ENCODE measurements around the gene CEP85L. TPM values are rescaled to one million over a fixed set of nuclear protein-coding genes. Genes with fewer than 3 reads are reported as not detected.
A peak's percentile ranks its signal among the peaks of the same experiment; 100 is the strongest.

Gene CEP85L
- total and polyA plus RNA-seq, 2 of the 4 experiments (the other 2 are of a cell fraction): 2.3 to 25.6 TPM

DNA sequence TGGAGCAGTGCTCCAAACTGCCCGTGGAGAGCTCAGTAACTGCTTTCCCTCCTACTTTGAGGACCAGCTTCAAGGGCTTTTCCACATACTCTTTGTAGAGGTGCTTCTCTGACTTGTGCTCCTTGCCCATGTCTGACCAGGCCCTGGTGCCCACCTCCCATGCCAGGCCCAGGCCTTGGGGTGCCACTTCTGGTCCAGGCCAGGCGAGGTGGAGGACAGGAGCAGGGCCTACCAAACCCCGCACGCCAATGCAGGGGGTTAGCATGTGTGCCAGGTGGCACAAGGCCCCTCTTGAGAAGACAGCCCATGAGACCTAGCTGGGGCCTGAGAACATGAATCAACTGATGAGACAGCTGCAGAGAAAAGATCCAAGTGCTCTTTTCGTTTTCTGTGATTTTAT, 150.3 kb downstream of the CEP85L start:
- 100% methylated on average over 2 of the region's 5 CpGs; no CpG with 5 or more reads in 1 of the 2 experiments for WGBS, 2 experiments (ENCODE audit: extremely low coverage in 2 of 2, insufficient read length in 1 of 2)
- H4K91ac ChIP-seq (ENCODE audit: insufficient read depth, low read depth, low read length): no peak overlapping the region
- peak overlapping the region; percentile 35 for H2AK9ac ChIP-seq (replicated peaks; ENCODE audit: low read depth, low read length, poor library complexity)
- BruUV-seq (replicated peaks): no TSS peak
- H3K56ac ChIP-seq (ENCODE audit: extremely low read depth, insufficient read depth, low read length): no peak overlapping the region
- H3K4me1 ChIP-seq (ENCODE audit: control insufficient read depth, insufficient read depth, low read length): peaks cover 3% of the 10 kb centered on the region
- H3K9me1 ChIP-seq (ENCODE audit: insufficient read depth, low read length): no peaks in the 10 kb centered on the region; the same call in 1 of the 2 replicates
- no peak overlapping the region for H3K23ac ChIP-seq (ENCODE audit: low read depth, low read length)
- dilution Hi-C loops (cut with HindIII; ENCODE audit: low sequenced_read_pairs, unreplicated experiment) (no loop called here), intact Hi-C loops (cut with micrococcal nuclease) (no loop called here), in situ Hi-C loops (cut with MboI; ENCODE audit: low sequenced_read_pairs) (loop anchor here (5.0 kb wide), 1 partner anchor 214 kb away; no protein-coding TSS in a partner anchor)
- H3K79me1 ChIP-seq (ENCODE audit: low read depth in 1 of 2, low read length in 2 of 2): peaks cover 3 to 8% of the 10 kb centered on the region in 2 experiments; a peak in 2 of 4 replicates
- no peak overlapping the region for H2AK5ac ChIP-seq (ENCODE audit: low read depth, low read length)
- H3K14ac ChIP-seq (replicated peaks; ENCODE audit: low read depth, low read length): no peak overlapping the region
- no peak overlapping the region for H3K4me2 ChIP-seq (ENCODE audit: low read depth, low read length)
- H4K5ac ChIP-seq (ENCODE audit: low read depth, low read length): no peak overlapping the region
- H2BK5ac ChIP-seq (ENCODE audit: low read depth, low read length, poor library complexity, severe bottlenecking): no peak overlapping the region
- no peaks in the 10 kb centered on the region for H3K9me3 ChIP-seq (ENCODE audit: control insufficient read depth, insufficient read depth, low read length)
- H3K9ac ChIP-seq (ENCODE audit: low read depth, low read length): no peak overlapping the region
- no peak overlapping the region for H3K4me3 ChIP-seq (ENCODE audit: insufficient read depth, low read depth, low read length)
- H4K8ac ChIP-seq (ENCODE audit: low read depth in 2 of 2, low read length in 2 of 2): no peak overlapping the region
- H3K4ac ChIP-seq (ENCODE audit: low read depth, low read length): no peak overlapping the region
- ATAC-seq (ENCODE audit: low read depth) (no peak), DNase-seq (no peak)
- ChIA-PET CTCF (no interaction called here), POLR2A (ENCODE audit: unreplicated experiment) (no interaction called here)
- TF ChIP-seq SMC3 (IDR thresholded peaks at IDR 0.05; ENCODE audit: low read depth, low read length) (no peak), MXI1 (IDR thresholded peaks at IDR 0.05; ENCODE audit: borderline replicate concordance, low read depth, low read length) (no peak), CEBPB (IDR thresholded peaks at IDR 0.05; ENCODE audit: low read depth, low read length) (no peak), NFE2L2 (IDR thresholded peaks at IDR 0.05; ENCODE audit: low read depth, low read length) (no peak), RAD21 (IDR thresholded peaks at IDR 0.05; ENCODE audit: low read length) (no peak), RCOR1 (IDR thresholded peaks at IDR 0.05; ENCODE audit: insufficient replicate concordance, low read length) (no peak), BHLHE40 (IDR thresholded peaks at IDR 0.05; ENCODE audit: low read depth, low read length) (no peak), RFX5 (IDR thresholded peaks at IDR 0.05; ENCODE audit: low read depth, low read length) (no peak), FOS (IDR thresholded peaks at IDR 0.05; ENCODE audit: low read depth, low read length) (no peak), CHD1 (IDR thresholded peaks at IDR 0.05; ENCODE audit: low read depth, low read length) (no peak), MAFK (IDR thresholded peaks at IDR 0.05; ENCODE audit: low read depth, low read length) (no peak), POLR2A (IDR thresholded peaks at IDR 0.05; ENCODE audit: low read depth, low read length) (no peak), MAZ (IDR thresholded peaks at IDR 0.05; ENCODE audit: borderline replicate concordance, low read depth, low read length) (no peak)
- TF ChIP-seq, protein P1, sequence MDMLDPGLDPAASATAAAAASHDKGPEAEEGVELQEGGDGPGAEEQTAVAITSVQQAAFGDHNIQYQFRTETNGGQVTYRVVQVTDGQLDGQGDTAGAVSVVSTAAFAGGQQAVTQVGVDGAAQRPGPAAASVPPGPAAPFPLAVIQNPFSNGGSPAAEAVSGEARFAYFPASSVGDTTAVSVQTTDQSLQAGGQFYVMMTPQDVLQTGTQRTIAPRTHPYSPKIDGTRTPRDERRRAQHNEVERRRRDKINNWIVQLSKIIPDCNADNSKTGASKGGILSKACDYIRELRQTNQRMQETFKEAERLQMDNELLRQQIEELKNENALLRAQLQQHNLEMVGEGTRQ (IDR thresholded peaks at IDR 0.05; ENCODE audit: low read depth, low read length): no peak
- TF ChIP-seq, protein P2, sequence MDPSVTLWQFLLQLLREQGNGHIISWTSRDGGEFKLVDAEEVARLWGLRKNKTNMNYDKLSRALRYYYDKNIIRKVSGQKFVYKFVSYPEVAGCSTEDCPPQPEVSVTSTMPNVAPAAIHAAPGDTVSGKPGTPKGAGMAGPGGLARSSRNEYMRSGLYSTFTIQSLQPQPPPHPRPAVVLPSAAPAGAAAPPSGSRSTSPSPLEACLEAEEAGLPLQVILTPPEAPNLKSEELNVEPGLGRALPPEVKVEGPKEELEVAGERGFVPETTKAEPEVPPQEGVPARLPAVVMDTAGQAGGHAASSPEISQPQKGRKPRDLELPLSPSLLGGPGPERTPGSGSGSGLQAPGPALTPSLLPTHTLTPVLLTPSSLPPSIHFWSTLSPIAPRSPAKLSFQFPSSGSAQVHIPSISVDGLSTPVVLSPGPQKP (IDR thresholded peaks at IDR 0.05; ENCODE audit: borderline replicate concordance, low read depth, low read length): no peak
- TF ChIP-seq, protein P3, sequence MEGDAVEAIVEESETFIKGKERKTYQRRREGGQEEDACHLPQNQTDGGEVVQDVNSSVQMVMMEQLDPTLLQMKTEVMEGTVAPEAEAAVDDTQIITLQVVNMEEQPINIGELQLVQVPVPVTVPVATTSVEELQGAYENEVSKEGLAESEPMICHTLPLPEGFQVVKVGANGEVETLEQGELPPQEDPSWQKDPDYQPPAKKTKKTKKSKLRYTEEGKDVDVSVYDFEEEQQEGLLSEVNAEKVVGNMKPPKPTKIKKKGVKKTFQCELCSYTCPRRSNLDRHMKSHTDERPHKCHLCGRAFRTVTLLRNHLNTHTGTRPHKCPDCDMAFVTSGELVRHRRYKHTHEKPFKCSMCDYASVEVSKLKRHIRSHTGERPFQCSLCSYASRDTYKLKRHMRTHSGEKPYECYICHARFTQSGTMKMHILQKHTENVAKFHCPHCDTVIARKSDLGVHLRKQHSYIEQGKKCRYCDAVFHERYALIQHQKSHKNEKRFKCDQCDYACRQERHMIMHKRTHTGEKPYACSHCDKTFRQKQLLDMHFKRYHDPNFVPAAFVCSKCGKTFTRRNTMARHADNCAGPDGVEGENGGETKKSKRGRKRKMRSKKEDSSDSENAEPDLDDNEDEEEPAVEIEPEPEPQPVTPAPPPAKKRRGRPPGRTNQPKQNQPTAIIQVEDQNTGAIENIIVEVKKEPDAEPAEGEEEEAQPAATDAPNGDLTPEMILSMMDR (conservative IDR thresholded peaks at IDR 0.05; ENCODE audit: low read depth, low read length): no peak
- no peak overlapping the region for H2BK120ac ChIP-seq (ENCODE audit: low read depth, low read length)
- H4K20me1 ChIP-seq (ENCODE audit: insufficient read depth, low read length): no peaks in the 10 kb centered on the region
- H3K27ac ChIP-seq (ENCODE audit: insufficient read depth, low read length): no peak overlapping the region
- no peak overlapping the region for H2BK20ac ChIP-seq (ENCODE audit: low read depth, low read length)
- H3K18ac ChIP-seq (ENCODE audit: low read depth, low read length): peak overlapping the region; percentile 12; the same call in 1 of the 2 replicates
- H3K36me3 ChIP-seq (ENCODE audit: control insufficient read depth, insufficient read depth, low read length): peaks cover 6% of the 10 kb centered on the region; the same call in 1 of the 2 replicates
- no peak overlapping the region for H2BK15ac ChIP-seq (ENCODE audit: low read depth, low read length)
- H2AFZ ChIP-seq (replicated peaks; ENCODE audit: low read length, poor library complexity): no peak overlapping the region
- no peaks in the 10 kb centered on the region for H3K27me3 ChIP-seq (ENCODE audit: control insufficient read depth, insufficient read depth, low read length)
